Measurements from ENCODE around the gene CFAP46.

DNA sequence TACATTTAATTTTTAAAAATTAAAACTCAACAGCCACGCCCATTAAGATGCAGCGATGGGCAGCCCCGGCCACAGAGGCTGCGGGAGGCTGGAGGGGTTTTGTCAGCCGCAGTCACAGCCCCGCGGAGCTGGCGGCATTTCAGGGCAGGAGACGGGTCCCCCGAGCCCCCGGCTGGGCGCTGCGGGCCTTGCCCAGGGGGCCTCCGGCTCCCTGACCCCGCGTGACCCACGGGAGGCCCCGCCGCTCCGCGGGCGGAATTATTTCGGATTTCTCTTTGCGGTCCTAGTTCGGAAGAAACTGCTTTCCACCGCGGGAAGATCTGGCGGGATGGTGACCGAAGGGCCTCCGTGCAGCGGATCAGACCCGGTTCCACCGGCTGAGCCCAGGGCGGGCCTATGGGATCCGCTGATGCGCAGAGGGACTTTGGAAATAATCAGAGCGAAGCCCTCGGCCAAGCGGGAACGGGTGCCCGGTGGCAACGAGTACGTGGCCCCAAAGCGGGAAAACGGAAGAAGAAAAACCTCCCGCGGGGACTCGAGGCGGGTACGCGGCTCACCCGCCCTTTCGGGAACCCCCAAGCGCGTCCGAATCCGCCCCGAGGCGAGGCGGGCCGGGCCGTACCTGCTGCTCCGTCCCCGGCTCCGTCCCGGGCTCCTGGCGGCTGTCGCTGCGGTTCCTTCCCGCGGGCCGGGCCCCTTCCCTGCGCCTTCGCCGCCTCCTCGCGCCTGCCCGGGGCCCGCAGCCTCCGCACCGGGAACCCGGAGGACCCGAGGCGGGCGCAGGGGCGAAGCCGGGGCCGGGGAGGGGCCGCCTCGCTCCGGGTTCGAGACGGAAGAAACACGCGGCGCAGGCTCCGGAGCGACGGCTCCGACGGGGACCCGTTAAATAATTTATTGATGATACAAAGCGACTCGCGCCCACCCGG, 158.2 kb downstream of the CFAP46 start:
- no peak for TF ChIP-seq FOXJ3 (CRISPR knock-in tag; IDR thresholded peaks at IDR 0.05; ENCODE audit: borderline replicate concordance)
- TF ChIP-seq, protein P1, sequence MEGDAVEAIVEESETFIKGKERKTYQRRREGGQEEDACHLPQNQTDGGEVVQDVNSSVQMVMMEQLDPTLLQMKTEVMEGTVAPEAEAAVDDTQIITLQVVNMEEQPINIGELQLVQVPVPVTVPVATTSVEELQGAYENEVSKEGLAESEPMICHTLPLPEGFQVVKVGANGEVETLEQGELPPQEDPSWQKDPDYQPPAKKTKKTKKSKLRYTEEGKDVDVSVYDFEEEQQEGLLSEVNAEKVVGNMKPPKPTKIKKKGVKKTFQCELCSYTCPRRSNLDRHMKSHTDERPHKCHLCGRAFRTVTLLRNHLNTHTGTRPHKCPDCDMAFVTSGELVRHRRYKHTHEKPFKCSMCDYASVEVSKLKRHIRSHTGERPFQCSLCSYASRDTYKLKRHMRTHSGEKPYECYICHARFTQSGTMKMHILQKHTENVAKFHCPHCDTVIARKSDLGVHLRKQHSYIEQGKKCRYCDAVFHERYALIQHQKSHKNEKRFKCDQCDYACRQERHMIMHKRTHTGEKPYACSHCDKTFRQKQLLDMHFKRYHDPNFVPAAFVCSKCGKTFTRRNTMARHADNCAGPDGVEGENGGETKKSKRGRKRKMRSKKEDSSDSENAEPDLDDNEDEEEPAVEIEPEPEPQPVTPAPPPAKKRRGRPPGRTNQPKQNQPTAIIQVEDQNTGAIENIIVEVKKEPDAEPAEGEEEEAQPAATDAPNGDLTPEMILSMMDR (IDR thresholded peaks at IDR 0.05), result no peak
- TF ChIP-seq ESRRA (CRISPR knock-in tag; IDR thresholded peaks at IDR 0.05; ENCODE audit: borderline replicate concordance), result no peak
- TF ChIP-seq CBFB (CRISPR knock-in tag; IDR thresholded peaks at IDR 0.05; ENCODE audit: low read depth), result no peak
- no peak for TF ChIP-seq NR3C1 (CRISPR knock-in tag; conservative IDR thresholded peaks at IDR 0.05; ENCODE audit: low read depth)
- no peak for TF ChIP-seq IRF2 (CRISPR knock-in tag; IDR thresholded peaks at IDR 0.05; ENCODE audit: borderline replicate concordance, low read depth)
- TF ChIP-seq NFE2L1 (CRISPR knock-in tag; IDR thresholded peaks at IDR 0.05), result no peak
- TF ChIP-seq, protein P2, sequence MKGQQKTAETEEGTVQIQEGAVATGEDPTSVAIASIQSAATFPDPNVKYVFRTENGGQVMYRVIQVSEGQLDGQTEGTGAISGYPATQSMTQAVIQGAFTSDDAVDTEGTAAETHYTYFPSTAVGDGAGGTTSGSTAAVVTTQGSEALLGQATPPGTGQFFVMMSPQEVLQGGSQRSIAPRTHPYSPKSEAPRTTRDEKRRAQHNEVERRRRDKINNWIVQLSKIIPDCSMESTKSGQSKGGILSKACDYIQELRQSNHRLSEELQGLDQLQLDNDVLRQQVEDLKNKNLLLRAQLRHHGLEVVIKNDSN (CRISPR knock-in tag; IDR thresholded peaks at IDR 0.05), result no peak
- TF ChIP-seq SP1 (CRISPR knock-in tag; conservative IDR thresholded peaks at IDR 0.05), result no peak
- no peak for TF ChIP-seq FOXP1 (CRISPR knock-in tag; IDR thresholded peaks at IDR 0.05; ENCODE audit: borderline replicate concordance)
- TF ChIP-seq, protein P3, sequence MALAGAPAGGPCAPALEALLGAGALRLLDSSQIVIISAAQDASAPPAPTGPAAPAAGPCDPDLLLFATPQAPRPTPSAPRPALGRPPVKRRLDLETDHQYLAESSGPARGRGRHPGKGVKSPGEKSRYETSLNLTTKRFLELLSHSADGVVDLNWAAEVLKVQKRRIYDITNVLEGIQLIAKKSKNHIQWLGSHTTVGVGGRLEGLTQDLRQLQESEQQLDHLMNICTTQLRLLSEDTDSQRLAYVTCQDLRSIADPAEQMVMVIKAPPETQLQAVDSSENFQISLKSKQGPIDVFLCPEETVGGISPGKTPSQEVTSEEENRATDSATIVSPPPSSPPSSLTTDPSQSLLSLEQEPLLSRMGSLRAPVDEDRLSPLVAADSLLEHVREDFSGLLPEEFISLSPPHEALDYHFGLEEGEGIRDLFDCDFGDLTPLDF (CRISPR knock-in tag; IDR thresholded peaks at IDR 0.05), result no peak
- TF ChIP-seq, protein P4, sequence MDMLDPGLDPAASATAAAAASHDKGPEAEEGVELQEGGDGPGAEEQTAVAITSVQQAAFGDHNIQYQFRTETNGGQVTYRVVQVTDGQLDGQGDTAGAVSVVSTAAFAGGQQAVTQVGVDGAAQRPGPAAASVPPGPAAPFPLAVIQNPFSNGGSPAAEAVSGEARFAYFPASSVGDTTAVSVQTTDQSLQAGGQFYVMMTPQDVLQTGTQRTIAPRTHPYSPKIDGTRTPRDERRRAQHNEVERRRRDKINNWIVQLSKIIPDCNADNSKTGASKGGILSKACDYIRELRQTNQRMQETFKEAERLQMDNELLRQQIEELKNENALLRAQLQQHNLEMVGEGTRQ (CRISPR knock-in tag; IDR thresholded peaks at IDR 0.05), result no peak
- no peak for TF ChIP-seq TP53 (CRISPR knock-in tag; IDR thresholded peaks at IDR 0.05)
- TF ChIP-seq KAT7 (CRISPR knock-in tag; IDR thresholded peaks at IDR 0.05; ENCODE audit: borderline replicate concordance), result no peak
